Measurements from ENCODE around the gene IL36RN. TPM values are rescaled to one million over a fixed set of nuclear protein-coding genes. Genes with fewer than 3 reads are reported as not detected.

Gene IL36RN
- total RNA-seq, 1 experiment from 2014 or later, result not detected

- Mint-ChIP-seq H3K27ac (ENCODE audit: unreplicated experiment) (no peak overlapping the region), H3K9me3 (ENCODE audit: unreplicated experiment) (peaks cover 14% of the 10 kb centered on the region), H3K4me3 (ENCODE audit: unreplicated experiment) (no peak overlapping the region), H3K27me3 (ENCODE audit: insufficient read depth, unreplicated experiment) (no peaks in the 10 kb centered on the region), H3K4me1 (ENCODE audit: low read depth, unreplicated experiment) (peaks cover 7% of the 10 kb centered on the region), H3K36me3 (ENCODE audit: insufficient read depth, unreplicated experiment) (no peaks in the 10 kb centered on the region)
- ChIA-PET CTCF (interaction anchor here (0.7 kb wide), 1 partner anchor 309 kb away, joined by 3 read pairs; no protein-coding TSS in a partner anchor), POLR2A (no interaction called here)
- H3K4me3 ChIP-seq (ENCODE audit: low read depth, low read length), result no peak overlapping the region
- H3K36me3 ChIP-seq (ENCODE audit: control insufficient read depth, insufficient read depth, low read length), result no peaks in the 10 kb centered on the region
- peaks cover 7% of the 10 kb centered on the region for H3K9me3 ChIP-seq
- no peak for DNase-seq
- H3K27me3 ChIP-seq (replicated peaks; ENCODE audit: control insufficient read depth, insufficient read depth, low read length), result no peaks in the 10 kb centered on the region
- TF ChIP-seq, protein P1, sequence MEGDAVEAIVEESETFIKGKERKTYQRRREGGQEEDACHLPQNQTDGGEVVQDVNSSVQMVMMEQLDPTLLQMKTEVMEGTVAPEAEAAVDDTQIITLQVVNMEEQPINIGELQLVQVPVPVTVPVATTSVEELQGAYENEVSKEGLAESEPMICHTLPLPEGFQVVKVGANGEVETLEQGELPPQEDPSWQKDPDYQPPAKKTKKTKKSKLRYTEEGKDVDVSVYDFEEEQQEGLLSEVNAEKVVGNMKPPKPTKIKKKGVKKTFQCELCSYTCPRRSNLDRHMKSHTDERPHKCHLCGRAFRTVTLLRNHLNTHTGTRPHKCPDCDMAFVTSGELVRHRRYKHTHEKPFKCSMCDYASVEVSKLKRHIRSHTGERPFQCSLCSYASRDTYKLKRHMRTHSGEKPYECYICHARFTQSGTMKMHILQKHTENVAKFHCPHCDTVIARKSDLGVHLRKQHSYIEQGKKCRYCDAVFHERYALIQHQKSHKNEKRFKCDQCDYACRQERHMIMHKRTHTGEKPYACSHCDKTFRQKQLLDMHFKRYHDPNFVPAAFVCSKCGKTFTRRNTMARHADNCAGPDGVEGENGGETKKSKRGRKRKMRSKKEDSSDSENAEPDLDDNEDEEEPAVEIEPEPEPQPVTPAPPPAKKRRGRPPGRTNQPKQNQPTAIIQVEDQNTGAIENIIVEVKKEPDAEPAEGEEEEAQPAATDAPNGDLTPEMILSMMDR (IDR thresholded peaks at IDR 0.05; ENCODE audit: insufficient read depth in 1 of 2, low read depth in 1 of 2, low read length in 1 of 2, severe bottlenecking in 1 of 2, unreplicated experiment in 1 of 2), result no peak
- intact Hi-C loops (cut with micrococcal nuclease; ENCODE audit: unreplicated experiment), result no loop called here
- H3K4me1 ChIP-seq, result peaks cover 9% of the 10 kb centered on the region
- BruUV-seq (replicated peaks), result no TSS peak
These were observed 3.1 kb downstream of the IL36RN start for GRCh38 chr2:113061896-113062770.

DNA sequence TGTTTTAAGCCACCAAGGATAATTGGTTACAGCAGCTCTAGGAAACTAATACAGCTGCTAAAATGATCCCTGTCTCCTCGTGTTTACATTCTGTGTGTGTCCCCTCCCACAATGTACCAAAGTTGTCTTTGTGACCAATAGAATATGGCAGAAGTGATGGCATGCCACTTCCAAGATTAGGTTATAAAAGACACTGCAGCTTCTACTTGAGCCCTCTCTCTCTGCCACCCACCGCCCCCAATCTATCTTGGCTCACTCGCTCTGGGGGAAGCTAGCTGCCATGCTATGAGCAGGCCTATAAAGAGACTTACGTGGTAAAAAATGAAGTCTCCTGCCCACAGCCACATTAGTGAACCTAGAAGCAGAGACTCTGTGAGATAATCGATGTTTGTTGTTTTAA is 5.3 kb downstream of the IL36RN start:
- H3K4me1 Mint-ChIP-seq (ENCODE audit: low read depth, unreplicated experiment), result peaks cover 12% of the 10 kb centered on the region
- H3K27me3 Mint-ChIP-seq (ENCODE audit: insufficient read depth, unreplicated experiment), result no peaks in the 10 kb centered on the region
- intact Hi-C loops (cut with micrococcal nuclease; ENCODE audit: unreplicated experiment), result no loop called here
- no peak for DNase-seq
- Histone ChIP-seq H3K27me3 (replicated peaks; ENCODE audit: control insufficient read depth, insufficient read depth, low read length) (no peaks in the 10 kb centered on the region), H3K4me3 (ENCODE audit: low read depth, low read length) (no peak overlapping the region), H3K36me3 (ENCODE audit: control insufficient read depth, insufficient read depth, low read length) (no peaks in the 10 kb centered on the region), H3K4me1 (peaks cover 16% of the 10 kb centered on the region), H3K9me3 (peaks cover 10% of the 10 kb centered on the region)
- no peak overlapping the region for H3K4me3 Mint-ChIP-seq (ENCODE audit: unreplicated experiment)
- H3K27ac Mint-ChIP-seq (ENCODE audit: unreplicated experiment), result no peak overlapping the region
- H3K9me3 Mint-ChIP-seq (ENCODE audit: unreplicated experiment), result peaks cover 16% of the 10 kb centered on the region
- ChIA-PET CTCF (no interaction called here), POLR2A (no interaction called here)
- H3K36me3 Mint-ChIP-seq (ENCODE audit: insufficient read depth, unreplicated experiment), result no peaks in the 10 kb centered on the region
- TF ChIP-seq, protein P1 (IDR thresholded peaks at IDR 0.05; ENCODE audit: insufficient read depth in 1 of 2, low read depth in 1 of 2, low read length in 1 of 2, severe bottlenecking in 1 of 2, unreplicated experiment in 1 of 2), result no peak
- BruUV-seq (replicated peaks), result no TSS peak

- no peak overlapping the region for H3K4me3 Mint-ChIP-seq (ENCODE audit: unreplicated experiment)
- intact Hi-C loops (cut with micrococcal nuclease; ENCODE audit: unreplicated experiment), result no loop called here
- no peaks in the 10 kb centered on the region for H3K27me3 Mint-ChIP-seq (ENCODE audit: insufficient read depth, unreplicated experiment)
- H3K4me1 Mint-ChIP-seq (ENCODE audit: low read depth, unreplicated experiment), result peaks cover 18% of the 10 kb centered on the region
- no peaks in the 10 kb centered on the region for H3K36me3 Mint-ChIP-seq (ENCODE audit: insufficient read depth, unreplicated experiment)
- ChIA-PET CTCF (no interaction called here), POLR2A (no interaction called here)
- no peak overlapping the region for H3K4me3 ChIP-seq (ENCODE audit: low read depth, low read length)
- H3K9me3 Mint-ChIP-seq (ENCODE audit: unreplicated experiment), result peaks cover 16% of the 10 kb centered on the region
- no peaks in the 10 kb centered on the region for H3K36me3 ChIP-seq (ENCODE audit: control insufficient read depth, insufficient read depth, low read length)
- no peak overlapping the region for H3K27ac Mint-ChIP-seq (ENCODE audit: unreplicated experiment)
- H3K9me3 ChIP-seq, result peaks cover 10% of the 10 kb centered on the region
- DNase-seq, result no peak
- no peaks in the 10 kb centered on the region for H3K27me3 ChIP-seq (replicated peaks; ENCODE audit: control insufficient read depth, insufficient read depth, low read length)
- peaks cover 23% of the 10 kb centered on the region for H3K4me1 ChIP-seq
- TF ChIP-seq, protein P1 (IDR thresholded peaks at IDR 0.05; ENCODE audit: insufficient read depth in 1 of 2, low read depth in 1 of 2, low read length in 1 of 2, severe bottlenecking in 1 of 2, unreplicated experiment in 1 of 2), result no peak
- BruUV-seq (replicated peaks), result no TSS peak
These were observed 5.9 kb downstream of the IL36RN start for GRCh38 chr2:113064898-113065297.

All from Caco-2 (cell line).